ENCODE measurements around the gene MRPL52.
"Not testable (repeated sequence)": the region's sequence is repeated elsewhere in the genome, so short reads cannot be mapped to it uniquely, and the experiment has no call there.

MRPL52 gene

GRCh38 chr14:22821193-22822015 is 8.3 kb upstream of the MRPL52 start:
- Histone ChIP-seq H3K27me3 (replicated peaks; ENCODE audit: control insufficient read depth, insufficient read depth, low read length) (no peaks in the 10 kb centered on the region), H3K4me3 (replicated peaks; ENCODE audit: low read depth, low read length) (no peak overlapping the region), H3K36me3 (ENCODE audit: control insufficient read depth, insufficient read depth, low read length) (no peaks in the 10 kb centered on the region)
- no peak for DNase-seq (ENCODE audit: extremely low read depth, insufficient read length)
- no peak for TF ChIP-seq CTCF (IDR thresholded peaks at IDR 0.05; ENCODE audit: insufficient read depth, low read length, poor library complexity, severe bottlenecking)

GRCh38 chr14:22822016-22822570 is 7.6 kb upstream of the MRPL52 start:
- Histone ChIP-seq H3K4me3 (replicated peaks; ENCODE audit: low read depth, low read length) (peak overlapping the region; percentile 57), H3K36me3 (ENCODE audit: control insufficient read depth, insufficient read depth, low read length) (no peaks in the 10 kb centered on the region), H3K27me3 (replicated peaks; ENCODE audit: control insufficient read depth, insufficient read depth, low read length) (no peaks in the 10 kb centered on the region)
- TF ChIP-seq CTCF (IDR thresholded peaks at IDR 0.05; ENCODE audit: insufficient read depth, low read length, poor library complexity, severe bottlenecking), result no peak
- no peak for DNase-seq (ENCODE audit: extremely low read depth, insufficient read length)

DNA sequence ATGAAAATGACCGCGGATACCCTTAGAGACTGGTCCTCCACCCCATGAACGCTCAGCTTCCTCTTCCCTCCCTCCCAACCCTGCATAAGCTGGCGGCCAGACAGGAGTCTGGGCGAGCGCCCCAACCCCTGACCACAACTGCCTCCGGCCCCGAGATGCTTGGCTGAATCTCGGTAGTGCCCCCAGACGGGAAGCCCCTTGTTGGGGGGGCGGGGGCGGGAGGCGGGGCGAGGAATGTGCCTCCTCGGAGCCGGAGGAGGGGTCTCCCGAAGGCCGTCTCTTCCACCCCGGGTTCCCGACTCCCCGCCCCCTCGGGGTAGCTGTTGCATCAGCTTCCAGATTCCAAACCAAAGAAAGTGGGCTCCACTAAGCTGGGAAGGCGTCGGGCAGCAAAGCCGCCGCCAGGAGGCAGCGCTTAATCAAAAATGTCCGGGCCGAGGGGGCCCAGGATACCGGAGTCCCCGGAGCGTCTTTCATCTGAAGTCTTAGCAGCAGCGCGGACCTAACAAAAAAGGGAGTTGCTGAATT is 7.1 kb upstream of the MRPL52 start:
- Histone ChIP-seq H3K36me3 (ENCODE audit: control insufficient read depth, insufficient read depth, low read length) (no peaks in the 10 kb centered on the region), H3K27me3 (replicated peaks; ENCODE audit: control insufficient read depth, insufficient read depth, low read length) (no peaks in the 10 kb centered on the region), H3K4me3 (replicated peaks; ENCODE audit: low read depth, low read length) (peak overlapping the region; percentile 57)
- DNase-seq (ENCODE audit: extremely low read depth, insufficient read length), result peak; percentile 75
- peak; percentile 88 for TF ChIP-seq CTCF (IDR thresholded peaks at IDR 0.05; ENCODE audit: insufficient read depth, low read length, poor library complexity, severe bottlenecking)

DNA sequence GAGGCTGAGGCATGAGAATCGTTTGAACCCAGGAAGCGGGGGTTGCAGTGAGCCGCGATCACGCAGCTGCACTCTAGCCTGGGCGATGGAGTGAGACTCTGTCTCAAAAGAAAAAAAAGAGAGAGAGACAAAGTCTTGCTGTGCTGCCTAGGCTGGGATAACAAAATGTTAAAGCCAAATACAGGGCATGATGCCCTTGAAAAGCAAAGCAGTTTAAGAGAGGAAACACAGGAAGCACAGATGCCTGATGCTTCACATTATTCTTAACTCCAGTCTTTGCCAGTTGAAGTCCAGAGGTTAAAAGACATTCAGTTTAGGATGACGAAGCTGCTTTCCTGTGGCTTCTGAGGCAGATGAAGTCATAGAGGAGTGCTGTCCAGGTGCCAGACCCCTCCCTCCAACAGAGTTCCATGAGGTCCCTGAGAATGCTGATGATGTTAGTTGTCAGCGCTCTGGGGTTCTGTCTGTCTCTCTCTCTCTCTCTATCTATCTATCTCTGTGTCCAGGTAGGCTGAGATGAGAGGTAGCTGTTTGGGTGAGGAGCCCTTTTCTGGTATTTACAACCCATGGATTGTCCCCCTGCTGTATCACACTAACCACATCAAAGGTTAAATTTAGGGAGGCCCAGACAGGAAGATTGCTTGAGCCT is 4.9 kb upstream of the MRPL52 start:
- H3K27me3 ChIP-seq (replicated peaks; ENCODE audit: control insufficient read depth, insufficient read depth, low read length), result no peaks in the 10 kb centered on the region
- H3K36me3 ChIP-seq (ENCODE audit: control insufficient read depth, insufficient read depth, low read length), result no peaks in the 10 kb centered on the region
- no peak for TF ChIP-seq CTCF (IDR thresholded peaks at IDR 0.05; ENCODE audit: insufficient read depth, low read length, poor library complexity, severe bottlenecking)
- no peak for DNase-seq (ENCODE audit: extremely low read depth, insufficient read length)
- H3K4me3 ChIP-seq (replicated peaks; ENCODE audit: low read depth, low read length), result no peak overlapping the region

- H3K27me3 ChIP-seq (replicated peaks; ENCODE audit: control insufficient read depth, insufficient read depth, low read length); H3K36me3 ChIP-seq (ENCODE audit: control insufficient read depth, insufficient read depth, low read length); DNase-seq (ENCODE audit: extremely low read depth, insufficient read length): not testable (repeated sequence)
- H3K4me3 ChIP-seq (replicated peaks; ENCODE audit: low read depth, low read length), result peak overlapping the region; percentile 80
Observed at GRCh38 chr14:22829076-22829660, 519 bp upstream of the MRPL52 start.

Measured in GM06990 (cell line).